GM21447 (cell line): ENCODE measurements around the gene PEAK1.

Source experiments
- ATAC-seq: cut with Tn5 transposase; IDR thresholded peaks from one replicate; pipeline ENCODE4 v1.9.1; 2021; ENCODE audit not compliant: unreplicated experiment

PEAK1 gene, protein sequence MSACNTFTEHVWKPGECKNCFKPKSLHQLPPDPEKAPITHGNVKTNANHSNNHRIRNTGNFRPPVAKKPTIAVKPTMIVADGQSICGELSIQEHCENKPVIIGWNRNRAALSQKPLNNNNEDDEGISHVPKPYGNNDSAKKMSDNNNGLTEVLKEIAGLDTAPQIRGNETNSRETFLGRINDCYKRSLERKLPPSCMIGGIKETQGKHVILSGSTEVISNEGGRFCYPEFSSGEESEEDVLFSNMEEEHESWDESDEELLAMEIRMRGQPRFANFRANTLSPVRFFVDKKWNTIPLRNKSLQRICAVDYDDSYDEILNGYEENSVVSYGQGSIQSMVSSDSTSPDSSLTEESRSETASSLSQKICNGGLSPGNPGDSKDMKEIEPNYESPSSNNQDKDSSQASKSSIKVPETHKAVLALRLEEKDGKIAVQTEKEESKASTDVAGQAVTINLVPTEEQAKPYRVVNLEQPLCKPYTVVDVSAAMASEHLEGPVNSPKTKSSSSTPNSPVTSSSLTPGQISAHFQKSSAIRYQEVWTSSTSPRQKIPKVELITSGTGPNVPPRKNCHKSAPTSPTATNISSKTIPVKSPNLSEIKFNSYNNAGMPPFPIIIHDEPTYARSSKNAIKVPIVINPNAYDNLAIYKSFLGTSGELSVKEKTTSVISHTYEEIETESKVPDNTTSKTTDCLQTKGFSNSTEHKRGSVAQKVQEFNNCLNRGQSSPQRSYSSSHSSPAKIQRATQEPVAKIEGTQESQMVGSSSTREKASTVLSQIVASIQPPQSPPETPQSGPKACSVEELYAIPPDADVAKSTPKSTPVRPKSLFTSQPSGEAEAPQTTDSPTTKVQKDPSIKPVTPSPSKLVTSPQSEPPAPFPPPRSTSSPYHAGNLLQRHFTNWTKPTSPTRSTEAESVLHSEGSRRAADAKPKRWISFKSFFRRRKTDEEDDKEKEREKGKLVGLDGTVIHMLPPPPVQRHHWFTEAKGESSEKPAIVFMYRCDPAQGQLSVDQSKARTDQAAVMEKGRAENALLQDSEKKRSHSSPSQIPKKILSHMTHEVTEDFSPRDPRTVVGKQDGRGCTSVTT (N-terminal part only)

GRCh38 chr15:77419836-77420609 lies at the start of gene PEAK1:
TSS of gene PEAK1 (minus strand) at chr15:77420104. CDS start at chr15:77181926, 238,178 bp downstream.
- ATAC-seq: peak; percentile 93

GRCh38 chr15:77468896-77469295 lies 49.0 kb upstream of the PEAK1 start:
- no peak for ATAC-seq

GRCh38 chr15:77466521-77466920 lies 46.6 kb upstream of the PEAK1 start:
- ATAC-seq: no peak

GRCh38 chr15:77464129-77464865 lies 44.4 kb upstream of the PEAK1 start:
- no peak for ATAC-seq

DNA sequence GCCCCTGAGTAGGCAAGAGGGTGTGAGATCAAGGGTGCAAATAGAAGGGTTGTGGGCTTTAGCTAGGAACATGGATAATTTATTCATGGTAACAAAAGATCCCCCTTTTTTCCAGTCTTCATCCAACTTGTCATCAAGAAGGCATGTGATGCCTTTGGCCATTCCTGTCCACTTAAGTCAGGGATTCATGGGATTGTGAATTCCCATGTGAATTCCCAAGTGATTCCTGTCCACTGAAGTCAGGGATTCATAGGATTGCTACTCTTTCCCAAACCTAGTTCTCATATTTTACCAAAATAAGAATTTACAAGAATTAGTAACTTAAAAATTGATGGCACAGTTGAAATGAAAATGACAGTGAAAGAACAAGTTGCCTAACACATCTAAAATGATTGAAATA lies 41.6 kb upstream of the PEAK1 start:
- no peak for ATAC-seq

GRCh38 chr15:77459031-77459430 lies 39.1 kb upstream of the PEAK1 start:
- ATAC-seq: no peak

- no peak for ATAC-seq
These were observed 38.0 kb upstream of the PEAK1 start for GRCh38 chr15:77457905-77458265.

DNA sequence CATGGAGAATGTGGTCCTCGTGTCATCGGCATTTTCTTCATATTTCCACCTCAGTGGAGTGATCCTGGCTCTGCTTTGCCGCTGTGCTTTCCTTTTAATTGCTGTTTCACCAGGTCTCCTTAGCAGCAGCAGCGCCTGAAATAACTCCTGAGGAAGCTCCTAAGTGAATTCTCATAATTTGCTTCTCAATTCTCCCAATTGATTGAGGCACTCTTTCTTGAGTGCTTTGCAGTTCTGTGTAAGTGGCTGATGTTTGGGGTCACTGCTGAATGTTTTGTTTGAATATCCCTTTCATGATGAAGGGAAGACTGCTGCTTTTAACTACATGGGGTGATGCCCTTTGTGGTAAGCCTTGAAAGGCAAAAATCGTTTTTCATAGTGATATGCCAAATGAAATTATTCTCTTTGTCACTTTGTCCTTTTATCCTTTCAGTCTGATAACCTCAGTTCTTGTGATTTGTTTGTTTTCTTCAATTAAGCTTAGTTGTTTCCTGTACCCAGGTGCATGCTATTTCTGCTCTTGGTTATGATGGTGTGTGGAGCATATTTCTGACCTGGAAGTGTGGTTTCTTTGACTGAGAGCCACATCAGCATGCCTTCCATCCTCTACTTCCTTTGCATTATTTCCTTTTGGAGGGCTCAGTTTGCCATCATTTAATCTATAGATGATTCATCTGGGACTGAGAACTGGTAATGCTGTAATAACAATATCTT lies 37.4 kb upstream of the PEAK1 start:
- ATAC-seq: no peak

- no peak for ATAC-seq
These were observed 36.8 kb upstream of the PEAK1 start for GRCh38 chr15:77456746-77457145.

GRCh38 chr15:77455696-77456321 lies 35.9 kb upstream of the PEAK1 start:
- ATAC-seq: no peak

DNA sequence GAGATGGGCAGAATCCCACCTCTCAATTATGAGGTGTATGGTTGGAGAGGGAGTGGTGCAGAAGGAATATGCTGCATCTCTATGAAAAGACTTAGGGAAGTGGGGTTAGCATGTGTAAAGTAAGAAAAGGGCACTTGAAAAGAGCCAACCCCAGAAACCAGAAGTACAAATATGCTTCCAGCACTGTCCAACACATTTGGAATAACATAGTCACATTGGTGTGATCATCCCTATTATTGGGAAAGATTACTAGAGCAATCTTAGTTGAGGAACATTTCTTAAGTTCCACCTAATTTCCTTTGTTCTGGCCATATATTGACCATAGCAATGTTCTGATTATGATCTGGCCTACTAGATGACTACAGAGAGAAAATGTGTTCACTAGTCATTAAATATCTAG lies 35.0 kb upstream of the PEAK1 start:
- no peak for ATAC-seq

DNA sequence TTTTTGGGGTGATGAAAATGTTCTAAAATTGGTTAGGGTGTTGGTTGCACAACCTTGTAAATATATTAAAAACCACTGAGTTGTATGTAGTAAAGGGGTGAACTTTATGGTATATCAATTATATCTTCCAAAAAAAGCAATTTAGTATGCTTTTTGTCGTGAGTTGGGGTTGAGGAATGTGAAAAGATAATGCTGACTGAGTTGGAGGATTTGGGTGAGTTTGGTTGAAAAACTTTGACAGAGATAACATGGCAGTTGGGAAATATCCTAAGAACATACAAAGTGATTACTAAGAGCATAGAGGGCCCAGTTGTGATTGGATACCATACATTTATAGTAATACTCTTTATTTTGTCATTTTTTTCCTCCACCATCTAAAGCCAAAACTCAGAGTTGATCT lies 34.4 kb upstream of the PEAK1 start:
- no peak for ATAC-seq

DNA sequence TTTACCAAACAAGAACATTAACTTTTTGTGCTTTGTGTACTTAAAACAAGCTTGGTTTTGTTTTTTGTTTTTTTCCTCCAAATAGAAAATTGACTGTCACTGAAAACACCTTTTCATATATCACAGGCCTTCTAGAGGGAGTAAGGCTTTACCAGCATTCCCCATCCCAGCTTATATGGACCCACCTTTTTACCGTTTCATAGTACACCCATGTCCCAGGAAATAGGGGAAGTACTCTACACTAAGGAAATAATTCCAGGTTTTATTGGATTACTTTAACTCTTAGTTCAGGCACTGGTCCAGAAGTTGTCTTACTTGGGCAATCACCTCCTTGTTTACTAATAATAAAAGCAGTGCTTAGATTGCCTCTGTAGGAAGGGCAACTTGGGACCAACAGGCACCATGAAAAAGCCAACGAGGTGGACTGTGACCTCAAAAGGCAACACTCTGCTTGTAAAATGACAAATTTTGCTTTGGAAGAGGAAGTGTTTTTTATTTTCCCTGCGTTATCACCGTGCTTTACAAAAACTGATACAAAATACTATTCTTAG lies 27.0 kb upstream of the PEAK1 start:
- no peak for ATAC-seq

GRCh38 chr15:77440378-77440999 lies 20.6 kb upstream of the PEAK1 start:
- peak; percentile 96 for ATAC-seq

DNA sequence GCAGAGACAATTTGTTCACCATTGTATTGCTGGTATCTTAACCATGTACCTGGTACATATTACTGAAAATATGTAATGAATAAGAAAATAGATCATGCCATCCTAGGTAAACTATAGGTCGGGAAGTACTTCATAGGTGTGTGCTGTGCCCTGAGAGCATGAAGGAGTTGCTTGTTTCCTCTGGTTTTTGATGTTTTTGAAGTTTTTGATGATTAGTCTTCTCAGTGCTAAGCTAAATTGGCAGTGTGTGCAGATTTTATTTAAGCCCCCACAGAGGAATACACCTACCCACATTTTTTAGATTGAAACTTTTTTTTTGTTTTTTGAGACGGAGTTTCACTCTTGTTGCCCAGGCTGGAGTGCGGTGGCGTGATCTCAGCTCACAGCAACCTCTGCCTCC lies 17.4 kb upstream of the PEAK1 start:
- no peak for ATAC-seq

DNA sequence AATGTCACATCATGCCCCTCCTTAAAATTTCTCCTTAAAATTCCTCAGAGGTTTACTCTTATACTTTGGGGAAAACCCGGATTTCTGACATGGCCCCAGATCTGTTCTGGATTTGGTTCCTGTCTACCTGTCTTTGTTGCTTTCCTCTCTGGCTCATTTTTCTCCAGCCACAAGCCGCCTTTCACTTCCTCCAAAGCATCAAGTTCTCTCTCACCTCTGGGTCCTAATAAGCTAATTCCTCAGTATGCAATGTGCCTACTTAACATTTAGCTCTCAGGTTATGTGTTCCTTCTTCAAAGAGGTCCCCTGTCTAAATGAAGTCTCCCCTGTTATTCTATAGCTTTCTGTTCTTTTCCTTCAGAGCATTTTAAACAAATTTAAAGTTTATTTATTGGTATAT lies 16.9 kb upstream of the PEAK1 start:
- ATAC-seq: no peak

DNA sequence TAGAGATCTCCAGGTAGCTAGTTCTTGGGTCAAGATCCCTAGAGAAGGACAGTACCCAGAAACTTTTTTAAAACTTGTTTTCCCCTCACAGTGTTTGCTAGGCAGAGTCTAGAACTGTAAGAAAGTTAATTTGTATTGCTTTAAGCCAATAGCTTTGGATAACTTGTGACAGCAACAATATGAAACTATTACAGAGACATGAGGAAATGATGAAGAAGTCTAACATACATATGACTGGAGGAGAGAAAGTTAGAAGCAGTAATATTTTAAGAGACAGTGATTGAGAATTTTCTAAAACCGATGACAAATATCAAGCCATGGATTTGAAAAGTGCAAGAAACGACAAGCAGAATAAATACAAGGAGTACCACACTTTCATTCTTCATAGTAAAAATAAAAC lies 10.7 kb upstream of the PEAK1 start:
- no peak for ATAC-seq

DNA sequence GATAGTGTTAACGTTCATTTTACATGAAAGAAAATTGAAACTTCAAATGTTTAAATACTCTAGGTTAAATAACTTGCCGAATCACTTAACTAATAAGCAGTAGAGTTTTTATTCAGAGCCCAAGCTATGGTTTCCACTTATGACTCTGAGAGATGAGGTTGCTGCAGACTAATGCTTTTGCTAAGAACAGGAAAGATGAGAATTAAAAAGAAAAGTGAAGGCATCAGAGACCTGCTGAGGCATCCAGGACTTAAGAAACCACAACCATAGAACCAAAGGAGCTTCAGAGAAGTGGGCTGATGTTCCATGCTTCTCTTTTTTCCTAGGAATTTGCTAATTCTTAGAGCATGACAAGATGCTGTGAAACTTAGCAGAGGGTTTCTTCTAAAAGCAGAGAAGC lies 10.3 kb upstream of the PEAK1 start:
- no peak for ATAC-seq
